Measurements from ENCODE around the gene CABLES2.

The CABLES2 gene

DNA sequence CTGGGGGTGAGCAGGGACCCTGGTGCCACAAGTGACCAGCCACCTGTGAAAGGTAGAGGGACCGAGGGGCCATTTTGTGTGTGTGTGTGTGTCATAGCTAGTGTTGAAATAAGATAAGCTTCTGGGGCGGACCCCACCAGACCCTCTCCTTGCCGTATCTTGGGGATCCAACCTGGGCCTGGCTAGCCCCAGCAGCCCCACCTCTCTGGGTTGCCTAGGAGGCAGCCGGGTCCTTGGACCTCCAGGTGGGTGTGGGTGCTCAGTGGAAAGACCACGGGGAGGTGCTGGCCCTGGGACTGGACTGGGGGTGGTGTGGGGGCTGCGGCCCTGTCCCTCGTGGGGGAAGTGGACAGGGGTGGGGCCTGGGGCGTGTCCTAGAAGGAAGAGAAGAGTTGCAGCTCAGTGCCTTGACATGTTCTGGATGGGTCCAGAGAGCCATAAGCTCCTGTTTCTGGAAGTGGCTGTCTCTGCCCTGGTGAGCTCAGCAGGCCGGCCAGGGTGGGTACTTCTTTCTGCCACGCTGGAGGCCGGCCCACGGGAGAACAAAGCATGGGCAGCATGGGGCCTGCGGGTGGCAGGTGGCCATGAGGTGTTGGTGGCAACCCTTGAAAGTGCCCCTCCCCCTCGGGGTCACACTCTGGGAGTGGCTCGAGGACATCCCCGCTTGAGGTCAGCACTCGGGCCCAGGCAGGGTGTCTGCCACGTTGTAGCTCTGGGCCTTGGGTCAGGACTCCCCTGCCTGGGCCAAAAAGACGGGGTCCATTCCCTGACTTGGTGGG is 11.8 kb upstream of the CABLES2 start:
- no peak for DNase-seq (ENCODE audit: low read depth)

DNA sequence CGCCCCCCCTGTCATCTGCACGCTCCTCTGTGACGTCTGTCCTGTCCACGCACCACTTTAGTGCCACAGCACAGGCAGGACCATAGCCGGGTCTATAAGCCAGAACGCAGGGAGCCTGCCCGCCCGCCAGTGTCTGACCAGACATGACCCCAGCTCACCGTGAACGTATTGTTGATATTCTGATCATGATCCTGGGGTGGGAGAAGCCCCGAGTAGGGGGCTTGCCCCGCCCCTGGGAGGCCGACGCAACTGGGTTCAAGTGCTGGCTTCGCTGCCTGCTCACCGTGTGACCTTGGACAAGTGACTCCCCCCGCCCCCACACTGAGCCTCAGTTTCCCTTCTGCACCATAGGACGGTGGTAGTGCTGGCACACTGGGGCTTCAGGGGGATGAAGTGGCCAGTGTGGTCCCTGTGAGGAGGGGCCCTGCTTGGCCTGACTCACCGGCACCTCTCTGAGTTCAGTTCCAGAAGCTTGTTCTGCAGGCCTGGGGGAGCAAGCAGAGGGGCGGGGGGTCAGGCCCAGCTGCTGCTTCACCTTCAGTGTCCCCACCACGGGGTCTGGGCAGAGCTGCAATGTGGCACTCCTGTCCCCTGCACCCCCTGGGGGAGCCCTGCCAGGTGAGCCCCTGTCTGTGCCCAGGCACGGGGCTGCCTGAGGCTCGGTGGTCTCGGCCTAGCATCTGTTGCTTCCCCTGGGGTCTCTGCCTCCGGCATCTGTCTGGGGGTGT is 11.1 kb upstream of the CABLES2 start:
- no peak for DNase-seq (ENCODE audit: low read depth)

DNA sequence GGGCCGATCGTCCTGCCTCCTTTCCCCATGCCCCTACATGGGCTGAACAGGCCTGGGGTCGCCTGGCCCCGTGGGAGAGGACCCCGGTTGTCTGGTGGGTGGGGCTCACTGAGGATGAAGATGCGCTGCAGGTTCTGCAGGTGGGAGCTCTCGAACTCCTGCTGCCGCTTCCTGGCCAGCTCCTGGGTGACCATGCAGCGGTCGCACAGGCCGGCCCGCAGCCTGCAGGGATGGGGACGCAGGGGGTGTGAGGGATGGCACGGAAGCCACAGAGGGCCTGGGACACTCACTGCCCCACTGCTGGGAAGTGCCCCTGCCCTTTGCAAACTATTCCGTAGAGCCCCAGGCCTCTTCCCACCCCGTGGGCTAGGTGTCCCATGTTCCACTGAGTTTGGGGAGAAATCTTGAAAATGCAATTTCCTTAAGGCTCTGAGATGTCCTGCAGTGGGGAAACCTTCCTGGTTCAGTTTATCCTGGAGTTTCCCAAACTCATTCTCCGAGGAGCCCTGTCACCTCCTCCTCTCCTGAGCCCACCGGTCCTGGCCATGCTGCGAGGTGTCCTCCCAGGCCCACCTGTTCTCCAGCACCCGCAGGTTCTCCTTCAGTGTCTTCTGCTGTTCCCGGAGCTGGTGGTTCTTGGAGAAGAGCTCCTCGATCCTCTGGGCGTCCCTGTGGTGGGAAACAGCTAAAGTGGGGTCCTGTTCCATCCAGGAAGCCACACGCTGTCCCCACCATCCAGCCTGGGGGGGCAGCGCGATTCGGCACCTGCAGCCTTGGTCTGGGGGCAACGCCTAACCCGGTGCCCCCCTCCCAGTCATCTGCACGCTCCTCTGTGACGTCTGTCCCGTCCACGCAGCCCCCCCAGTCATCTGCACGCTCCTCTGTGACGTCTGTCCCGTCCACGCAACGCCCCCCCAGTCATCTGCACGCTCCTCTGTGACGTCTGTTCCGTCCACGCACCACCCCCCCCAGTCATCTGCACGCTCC is 9.9 kb upstream of the CABLES2 start:
- DNase-seq (ENCODE audit: low read depth) = no peak

DNA sequence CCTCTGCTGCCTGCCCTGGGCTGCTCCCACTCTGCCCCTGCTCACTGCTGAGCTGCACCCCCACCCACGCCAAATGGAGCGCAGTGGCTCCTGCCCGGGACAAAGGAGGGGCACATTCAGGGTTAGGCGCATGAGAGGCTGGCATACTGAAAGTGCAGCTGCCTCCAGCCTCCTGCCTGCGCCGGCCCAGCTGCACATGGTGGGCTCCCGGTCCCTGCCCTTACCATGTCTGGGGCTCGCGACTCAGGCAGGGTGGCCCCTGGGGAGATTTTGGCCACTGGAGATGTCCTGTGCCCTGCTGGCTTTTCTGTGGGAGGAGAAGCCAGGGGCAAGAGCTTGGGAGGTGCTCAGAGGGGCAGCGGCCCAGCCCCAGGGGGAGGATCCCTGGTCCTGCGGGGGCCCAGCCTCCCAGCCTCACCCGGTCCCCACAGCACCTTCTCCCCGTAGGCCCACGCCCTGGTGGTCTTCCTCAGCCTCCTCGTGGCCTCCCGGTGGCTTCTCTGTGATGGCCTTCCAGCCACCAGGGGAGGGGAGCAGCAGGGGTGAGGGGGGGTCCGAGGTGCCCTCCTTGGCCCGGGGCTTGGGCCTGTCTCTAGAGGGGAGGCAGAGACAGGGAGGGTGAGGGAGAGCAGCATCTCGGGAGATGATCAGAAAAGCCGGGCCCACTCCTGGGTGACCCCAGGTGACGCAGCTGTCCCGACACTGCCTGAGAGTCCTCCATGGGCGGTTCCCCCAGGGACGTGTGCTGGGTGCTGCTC is 8.4 kb upstream of the CABLES2 start:
- DNase-seq (ENCODE audit: low read depth) = no peak

DNA sequence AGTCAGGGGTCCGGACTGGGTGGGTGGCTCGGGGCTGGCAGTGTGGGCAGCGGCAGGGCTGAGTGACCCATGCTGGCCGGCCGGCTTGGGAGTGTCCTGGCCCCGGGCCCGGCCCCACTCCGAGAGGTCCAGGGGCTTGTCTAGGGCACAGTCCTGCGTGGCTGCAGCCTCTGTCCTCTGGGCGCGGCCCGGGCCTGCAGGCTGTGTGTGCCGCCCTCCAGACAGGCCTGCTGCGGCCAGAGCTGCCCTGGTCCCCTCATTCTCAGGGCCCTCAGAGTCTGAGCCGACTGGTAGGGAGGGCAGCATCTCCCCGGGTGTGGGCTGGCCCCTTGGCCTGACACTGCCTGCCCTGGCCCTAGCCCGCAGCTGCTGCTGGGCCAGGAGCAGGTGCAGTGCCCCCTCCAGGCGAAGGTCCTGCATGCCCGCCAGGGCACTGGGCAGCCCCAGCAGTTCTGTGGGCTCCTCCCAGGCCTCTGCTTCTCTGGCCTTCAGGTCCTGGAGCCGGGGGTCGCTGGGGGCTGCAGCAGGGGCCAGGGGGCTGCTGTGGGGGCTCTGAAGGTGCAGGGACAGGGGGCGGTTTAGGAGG is 6.9 kb upstream of the CABLES2 start:
- DNase-seq (ENCODE audit: low read depth) = no peak

DNA sequence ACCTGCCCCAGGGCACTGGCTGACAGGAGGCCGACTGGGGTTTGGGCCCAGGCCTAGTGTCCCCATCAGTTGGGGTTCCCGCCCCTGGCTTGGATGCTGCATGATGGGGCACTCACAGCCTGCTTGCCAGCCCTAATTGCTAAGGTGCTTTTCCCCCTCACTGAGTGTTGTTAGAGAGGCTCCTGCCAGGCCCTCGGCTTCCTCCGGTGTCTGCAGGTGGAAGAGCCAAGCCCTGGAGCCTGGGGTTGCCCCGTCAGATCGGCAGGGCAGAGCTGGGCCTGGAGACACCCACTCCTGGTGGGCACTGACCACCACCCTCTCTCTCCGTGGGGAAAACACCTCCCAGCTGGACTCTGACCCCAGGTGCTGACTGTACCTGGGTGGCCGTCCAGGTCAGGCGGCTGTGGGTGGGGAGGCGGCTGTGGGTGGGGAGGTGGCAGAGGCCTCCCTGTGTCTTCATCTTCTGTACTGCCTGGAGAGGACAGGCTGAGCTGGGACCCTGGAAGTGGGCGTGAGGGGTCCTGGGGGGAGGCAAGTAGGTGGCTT is 6.0 kb upstream of the CABLES2 start:
- no peak for DNase-seq (ENCODE audit: low read depth)

DNA sequence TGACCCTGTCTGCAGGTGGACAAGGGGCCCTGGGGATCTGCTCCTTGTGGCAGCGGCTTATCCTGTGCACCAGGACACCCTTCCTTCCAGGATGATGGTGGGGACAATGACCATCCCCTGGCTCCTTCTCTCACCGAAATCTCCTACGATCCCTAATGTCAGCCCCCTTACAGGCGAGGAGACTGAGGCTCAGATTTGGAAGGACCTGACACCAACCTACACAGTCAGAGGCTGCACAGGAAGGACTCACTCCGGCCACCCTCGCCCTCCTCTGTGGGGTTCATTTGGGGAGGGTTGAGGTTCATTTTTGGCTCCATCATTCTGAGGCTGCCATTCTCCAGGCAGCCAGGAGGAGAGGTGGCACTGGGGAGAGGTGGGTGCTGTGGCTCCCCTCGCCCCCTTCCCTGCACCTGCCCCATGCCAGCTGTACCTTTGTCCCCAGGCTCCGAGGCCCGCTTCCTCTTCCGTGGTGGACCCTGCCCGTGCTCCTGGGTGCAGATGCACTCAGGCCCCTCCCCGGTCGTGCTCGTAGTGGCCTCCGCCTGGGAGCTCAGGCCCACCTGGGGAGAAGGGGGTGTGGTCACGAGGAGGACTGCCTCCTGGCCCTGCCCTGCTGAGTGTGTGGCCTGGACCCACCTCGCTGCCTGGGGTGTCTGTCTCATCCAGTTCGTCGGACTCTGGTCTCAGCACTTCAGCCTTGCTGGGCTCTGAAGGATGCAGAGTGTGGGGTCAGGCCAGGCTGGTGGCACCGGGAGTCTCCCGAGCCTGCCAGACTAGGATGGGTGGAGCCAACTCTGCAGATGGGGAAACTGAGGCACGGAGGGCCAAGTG is 5.3 kb upstream of the CABLES2 start:
- DNase-seq (ENCODE audit: low read depth) = no peak

DNA sequence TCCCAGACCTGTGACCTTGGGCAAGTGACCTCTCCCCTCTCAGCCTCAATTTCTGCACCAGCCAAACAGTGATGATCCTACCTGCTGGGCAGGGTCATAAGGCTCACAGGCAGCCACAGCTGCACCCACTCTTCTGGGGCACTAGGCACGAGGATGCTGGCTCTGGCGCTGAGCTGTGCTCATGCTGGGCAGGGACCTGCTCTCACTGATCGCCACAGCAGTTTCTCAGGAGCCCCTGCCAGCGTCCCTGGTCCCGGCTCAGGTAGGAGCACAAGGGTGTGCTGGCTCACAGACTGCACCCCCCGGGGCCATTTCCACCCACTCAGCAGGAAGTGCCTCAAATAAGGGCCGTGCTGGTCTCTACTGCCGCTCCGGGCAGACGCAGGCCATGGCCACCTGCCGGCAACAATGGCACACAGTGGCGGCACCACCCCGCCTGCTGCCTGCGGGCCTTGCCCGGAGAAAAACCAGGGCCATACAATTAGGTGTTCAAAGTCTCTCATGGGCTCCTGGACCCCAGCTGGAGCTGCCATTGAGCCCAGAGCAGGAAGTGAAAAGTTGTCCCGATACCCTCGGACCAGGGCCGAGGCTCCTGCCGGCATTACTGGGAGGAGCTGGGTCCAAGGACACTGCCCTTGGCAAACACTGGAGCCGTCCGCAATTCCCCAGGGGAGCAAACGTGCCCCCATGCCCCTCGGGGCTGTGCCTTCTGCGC is 4.6 kb upstream of the CABLES2 start:
- DNase-seq (ENCODE audit: low read depth) = no peak

DNA sequence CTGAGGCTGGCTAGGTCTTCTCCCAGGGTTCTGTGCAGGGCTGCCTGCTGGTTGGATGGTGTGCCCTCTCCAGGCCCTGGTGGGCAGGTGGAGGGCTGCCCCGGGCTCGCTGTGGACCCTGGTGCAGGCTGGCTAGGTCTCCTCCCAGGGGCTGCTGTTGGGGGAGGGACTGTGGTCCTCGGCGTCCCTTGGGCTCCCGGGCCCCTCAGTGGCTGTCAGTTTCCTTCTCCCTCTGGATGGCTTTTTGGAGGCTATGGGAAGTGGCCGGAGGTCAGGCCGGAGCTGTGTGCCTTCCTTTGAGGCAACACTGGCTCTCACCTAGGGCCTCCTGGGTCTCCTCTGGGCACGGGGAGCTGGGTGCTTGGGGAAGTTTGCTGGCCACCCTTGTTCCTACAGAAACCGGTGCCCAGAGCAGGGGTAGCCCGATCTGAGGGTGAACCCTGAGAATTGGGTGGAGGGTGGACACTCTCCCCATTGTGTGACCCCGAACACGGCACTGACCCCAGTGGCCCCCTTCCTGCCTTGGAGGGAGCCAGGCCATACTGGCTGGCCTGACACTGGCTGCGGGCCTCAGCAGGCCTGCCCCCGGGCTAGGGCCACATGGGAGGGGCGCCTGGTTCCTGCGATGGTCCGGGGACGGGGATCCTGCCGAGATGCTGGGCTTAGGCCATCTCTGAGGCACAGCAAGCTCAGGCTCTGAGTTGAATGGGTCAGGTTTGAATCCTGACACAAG is 3.8 kb upstream of the CABLES2 start:
- no peak for DNase-seq (ENCODE audit: low read depth)

DNA sequence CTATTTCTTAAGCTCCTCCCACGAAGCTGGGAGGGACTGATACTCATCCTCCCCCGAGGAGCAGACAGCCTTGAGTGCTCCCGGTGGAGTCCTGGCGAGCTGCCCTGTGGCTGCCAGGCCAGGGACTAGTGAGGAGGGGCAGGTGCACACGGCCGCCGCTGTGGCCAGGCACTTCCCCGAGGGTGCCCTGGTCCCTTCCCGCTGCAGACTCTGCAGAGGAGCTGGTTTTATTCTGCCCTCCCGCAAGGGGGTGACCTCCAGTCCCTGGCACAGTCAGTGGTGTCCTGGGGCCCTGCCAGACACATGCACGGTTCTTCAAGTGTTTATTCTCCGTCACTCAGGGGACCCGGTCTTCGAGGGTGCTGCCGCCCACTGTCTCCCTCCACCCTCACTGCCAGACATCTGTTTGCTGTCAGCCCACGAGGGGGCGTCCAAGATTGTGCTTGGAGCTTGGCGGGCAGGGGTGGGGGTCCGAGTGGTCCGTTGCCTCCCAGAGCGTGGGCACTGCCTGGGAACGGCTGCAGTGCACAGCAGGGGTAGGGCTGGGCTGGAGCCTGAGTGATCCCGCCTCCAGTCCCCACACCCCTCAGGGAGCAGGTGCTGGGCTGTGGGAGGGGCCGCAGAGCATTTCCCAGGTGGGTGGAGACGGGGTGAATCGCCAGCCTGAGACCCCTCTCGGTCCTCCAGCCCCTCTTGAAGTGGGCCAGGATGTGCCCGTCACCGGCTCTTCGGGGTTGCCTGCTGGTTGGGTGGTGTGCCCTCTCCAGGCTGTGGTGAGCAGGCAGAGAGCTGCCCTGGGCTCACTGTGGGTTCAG is 3.1 kb upstream of the CABLES2 start:
- DNase-seq (ENCODE audit: low read depth) = no peak

DNA sequence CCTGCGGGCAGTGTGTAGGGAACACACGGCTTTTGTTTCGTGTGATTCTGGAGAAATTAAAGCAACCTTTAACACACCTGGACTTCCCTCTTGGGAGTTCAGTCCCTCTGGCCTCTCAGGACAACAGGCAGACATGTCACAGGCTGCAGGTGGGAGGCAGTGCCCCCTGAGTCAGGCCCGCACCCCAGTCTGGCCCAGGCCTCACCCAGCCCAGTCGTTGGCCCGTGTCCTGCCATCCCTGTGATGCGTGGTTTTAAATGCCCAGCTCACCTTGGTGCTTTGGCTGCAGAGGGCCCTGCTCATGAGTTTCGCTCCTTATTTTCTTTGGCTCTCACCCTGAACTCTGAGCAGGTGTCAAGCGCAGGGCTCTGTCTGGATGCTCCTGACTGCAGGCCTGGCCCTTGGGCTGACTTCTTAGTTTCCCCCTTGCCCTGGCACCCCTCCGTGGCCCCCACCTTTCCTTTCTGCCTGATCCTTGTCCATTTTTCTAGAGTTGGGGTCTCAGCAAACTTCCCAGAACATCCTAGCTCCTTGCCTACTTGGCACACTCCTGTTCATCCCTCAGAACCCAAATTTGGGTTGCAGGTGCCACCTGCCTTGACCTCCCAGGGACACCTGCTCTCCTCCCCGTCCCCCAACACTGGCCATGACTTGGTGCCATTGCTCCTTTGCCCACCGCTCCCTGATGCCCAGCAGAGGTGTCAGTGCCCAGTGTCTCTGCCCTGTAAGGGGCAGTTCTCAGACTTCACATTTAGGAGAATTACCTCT is 2.2 kb upstream of the CABLES2 start:
- no peak for DNase-seq (ENCODE audit: low read depth)

DNA sequence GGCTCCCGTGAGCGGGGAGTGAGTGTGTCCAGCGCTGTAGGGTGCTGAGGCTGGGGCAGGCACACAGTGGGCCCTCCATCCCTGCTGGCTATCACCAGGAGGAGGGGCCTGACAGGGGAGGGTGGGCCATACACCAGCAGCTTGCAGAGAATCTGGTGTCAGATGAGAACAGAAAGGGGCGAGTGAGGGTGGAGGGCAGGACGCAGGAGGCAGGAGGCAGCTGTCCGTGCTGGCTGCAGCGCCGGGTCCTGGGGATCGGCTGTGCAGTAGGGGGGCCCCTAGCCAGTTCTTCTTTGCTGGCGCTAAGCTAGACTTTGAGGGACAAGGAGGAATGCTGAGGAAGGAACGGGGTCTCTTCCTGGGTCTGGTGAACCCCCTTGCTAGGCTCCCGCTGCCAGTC is 1.6 kb upstream of the CABLES2 start:
- DNase-seq (ENCODE audit: low read depth) = no peak

DNA sequence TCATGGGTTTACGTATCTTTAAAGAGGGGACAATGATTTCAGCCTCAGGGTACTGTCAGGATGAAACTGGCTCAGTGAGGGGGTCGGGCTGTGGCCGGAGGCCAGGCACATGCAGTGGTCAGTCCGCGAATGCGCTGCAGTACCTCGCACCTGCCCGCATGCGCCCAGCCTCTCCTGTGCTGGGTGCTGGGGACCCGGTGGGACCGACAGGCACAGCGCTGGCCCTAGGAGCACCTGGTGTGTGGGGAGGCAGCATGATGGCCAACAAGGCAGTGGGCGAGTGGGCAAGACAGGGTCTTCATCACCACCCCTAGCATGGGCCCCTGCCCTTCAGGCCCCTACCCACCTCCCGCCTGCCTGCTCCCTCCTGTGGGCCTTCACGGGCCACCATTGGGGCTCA is 970 bp upstream of the CABLES2 start:
- DNase-seq (ENCODE audit: low read depth) = no peak

DNA sequence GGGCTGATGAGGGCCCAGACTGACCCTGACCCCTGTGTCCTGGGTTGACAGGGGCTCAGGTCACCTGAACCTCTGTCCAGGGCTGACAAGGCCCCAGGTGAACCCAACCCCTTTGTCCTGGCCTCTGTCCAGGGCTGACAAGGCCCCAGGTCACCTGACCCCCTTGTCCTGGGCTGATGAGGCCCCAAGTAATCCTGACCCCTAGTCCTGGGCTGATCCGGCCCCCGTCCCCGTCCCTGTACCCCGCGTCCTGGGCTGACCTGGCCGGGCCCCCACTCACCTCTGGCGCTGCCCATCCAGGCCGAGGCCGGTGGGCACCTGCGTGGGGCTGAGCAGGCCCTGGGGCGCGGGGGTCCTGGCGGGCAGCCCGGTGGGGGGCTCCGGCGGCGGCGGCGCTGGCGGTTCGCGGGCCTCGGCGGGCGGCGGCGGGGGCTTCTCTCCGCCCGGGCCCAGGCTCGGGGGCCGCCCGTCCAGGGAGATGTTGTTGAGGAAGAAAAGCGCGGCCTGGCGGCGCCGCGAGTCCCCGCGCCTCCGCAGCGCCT is 379 bp downstream of the CABLES2 start:
- DNase-seq (ENCODE audit: low read depth) = no peak

DNA sequence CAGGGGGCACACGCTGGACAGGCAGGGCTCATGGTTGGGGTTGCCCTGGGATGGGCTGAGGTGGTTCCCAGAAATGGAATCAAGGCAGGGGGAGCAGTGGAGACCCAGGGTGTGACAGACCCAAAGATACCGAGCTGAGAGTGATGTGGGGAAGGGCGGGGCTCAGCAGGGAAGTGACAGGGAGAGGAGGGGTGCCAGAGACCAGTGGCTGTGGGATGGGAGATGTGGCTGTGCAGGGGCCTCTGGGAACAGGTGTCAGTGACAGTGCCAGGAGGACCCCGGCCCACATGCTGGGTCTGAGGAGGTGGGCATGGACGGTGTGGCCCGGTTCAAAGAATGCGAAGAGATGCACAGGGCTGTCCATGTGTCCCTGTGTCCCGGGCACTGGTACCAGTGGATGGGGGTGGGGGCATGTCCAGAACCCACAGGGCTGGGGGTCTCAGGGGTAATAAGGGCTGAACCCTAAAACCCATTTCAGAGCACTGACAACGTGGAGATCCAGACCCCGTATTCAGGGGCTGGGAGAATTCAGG is 1.0 kb downstream of the CABLES2 start:
- DNase-seq (ENCODE audit: low read depth) = no peak

Measured in stimulated activated CD8-positive, alpha-beta memory T cell treated with anti-CD3 and anti-CD28 coated beads, Interleukin-12 subunit alpha, Interleukin-12 subunit beta, amount 100 ng/mL, for 4 hours (primary cell).